ENCODE results near the gene ZNF853. TPM values are rescaled to one million over a fixed set of nuclear protein-coding genes. Genes with fewer than 3 reads are reported as not detected.
"Not testable (repeated sequence)": the region's sequence is repeated elsewhere in the genome, so short reads cannot be mapped to it uniquely, and the experiment has no call there.

ZNF853 gene
- total RNA-seq, 3 donors from 2014 or later (not counting 1 experiment from before 2014, with no cell fraction given), result 6.5 to 12.0 (median 9.7) TPM

- TF ChIP-seq CTCF (IDR thresholded peaks at IDR 0.05), result no peak
- 21% methylated on average over 48 of the region's 51 CpGs for WGBS (ENCODE audit: insufficient coverage)
Observed at GRCh38 chr7:6577369-6578113, 37.9 kb upstream of the ZNF853 start, which contains the start of gene ZDHHC4. Gene ZDHHC4 (plus strand): TSS chr7:6577454. CDS start chr7:6580562, 3,108 bp downstream.

GRCh38 chr7:6578114-6579084 is 37.0 kb upstream of the ZNF853 start:
- Histone ChIP-seq H3K27me3 (ENCODE audit: control insufficient read depth, insufficient read depth, low read length) (no peaks in the 10 kb centered on the region), H3K4me1 (ENCODE audit: control insufficient read depth, insufficient read depth, low read length) (peaks cover 15% of the 10 kb centered on the region), H3K27ac (ENCODE audit: low read length) (peak overlapping the region; percentile 98), H3K4me3 (ENCODE audit: low read length) (no peak overlapping the region), H3K9me3 (ENCODE audit: control insufficient read depth, insufficient read depth, low read length) (no peaks in the 10 kb centered on the region), H3K36me3 (ENCODE audit: control insufficient read depth, insufficient read depth, low read length) (peaks cover 19% of the 10 kb centered on the region)
- H3K4me3 Mint-ChIP-seq, result peak overlapping the region; percentile 90
- DNase-seq (no peak), ATAC-seq (no peak)
- TF ChIP-seq CTCF (IDR thresholded peaks at IDR 0.05), result no peak
- no peaks in the 10 kb centered on the region for H3K9me3 Mint-ChIP-seq
- no peaks in the 10 kb centered on the region for H3K36me3 Mint-ChIP-seq
- H3K27me3 Mint-ChIP-seq (ENCODE audit: low read depth in 2 of 2), result no peaks in the 10 kb centered on the region
- peak overlapping the region; percentile 89 to 97 for H3K27ac Mint-ChIP-seq
- WGBS (ENCODE audit: insufficient coverage), result 97% methylated on average over 18 of the region's 18 CpGs
- peaks cover 11 to 12% of the 10 kb centered on the region in 2 donors for H3K4me1 Mint-ChIP-seq
- intact Hi-C loops (cut with micrococcal nuclease), result no loop called here

More at GRCh38 chr7:6577369-6578113, 37.9 kb upstream of the ZNF853 start, which contains the start of gene ZDHHC4:
- Histone ChIP-seq H3K27me3 (ENCODE audit: control insufficient read depth, insufficient read depth, low read length) (no peaks in the 10 kb centered on the region), H3K4me3 (ENCODE audit: low read length) (peak within 1 kb of the TSS; percentile 92), H3K36me3 (ENCODE audit: control insufficient read depth, insufficient read depth, low read length) (peaks cover 11% of the 10 kb centered on the region), H3K9me3 (ENCODE audit: control insufficient read depth, insufficient read depth, low read length) (no peaks in the 10 kb centered on the region), H3K27ac (ENCODE audit: low read length) (peak within 1 kb of the TSS; percentile 98), H3K4me1 (ENCODE audit: control insufficient read depth, insufficient read depth, low read length) (peaks cover 15% of the 10 kb centered on the region)
- Mint-ChIP-seq H3K27ac (peak within 1 kb of the TSS; percentile 89 to 97), H3K4me1 (peaks cover 11 to 12% of the 10 kb centered on the region in 2 donors), H3K9me3 (no peaks in the 10 kb centered on the region), H3K4me3 (peak within 1 kb of the TSS; percentile 90), H3K36me3 (no peaks in the 10 kb centered on the region), H3K27me3 (ENCODE audit: low read depth in 2 of 2) (peaks cover 3 to 5% of the 10 kb centered on the region in 2 donors)
- intact Hi-C loops (cut with micrococcal nuclease), result loop anchor here (1.0 kb wide), 1 partner anchor 12 kb away; no protein-coding TSS in a partner anchor
- DNase-seq (peak; percentile 86 to 94), ATAC-seq (peak; percentile 92 to 96 (median 96))

GRCh38 chr7:6579446-6579845 is 36.0 kb upstream of the ZNF853 start:
- intact Hi-C loops (cut with micrococcal nuclease), result no loop called here
- 100% methylated on average over 4 of the region's 4 CpGs for WGBS (ENCODE audit: insufficient coverage)
- no peaks in the 10 kb centered on the region for H3K27me3 ChIP-seq (ENCODE audit: control insufficient read depth, insufficient read depth, low read length)
- Mint-ChIP-seq H3K4me3 (peak overlapping the region; percentile 90), H3K27ac (peak overlapping the region; percentile 89 to 97), H3K36me3 (no peaks in the 10 kb centered on the region), H3K9me3 (no peaks in the 10 kb centered on the region), H3K4me1 (peaks cover 11 to 12% of the 10 kb centered on the region in 2 donors), H3K27me3 (ENCODE audit: low read depth in 2 of 2) (no peaks in the 10 kb centered on the region)
- peaks cover 21% of the 10 kb centered on the region for H3K36me3 ChIP-seq (ENCODE audit: control insufficient read depth, insufficient read depth, low read length)
- no peaks in the 10 kb centered on the region for H3K9me3 ChIP-seq (ENCODE audit: control insufficient read depth, insufficient read depth, low read length)
- H3K4me1 ChIP-seq (ENCODE audit: control insufficient read depth, insufficient read depth, low read length), result peaks cover 15% of the 10 kb centered on the region
- H3K4me3 ChIP-seq (ENCODE audit: low read length), result no peak overlapping the region
- ATAC-seq (no peak), DNase-seq (no peak)
- no peak for TF ChIP-seq CTCF (IDR thresholded peaks at IDR 0.05)
- H3K27ac ChIP-seq (ENCODE audit: low read length), result no peak overlapping the region

GRCh38 chr7:6585746-6586432 is 29.5 kb upstream of the ZNF853 start:
- H3K27ac ChIP-seq (ENCODE audit: low read length); DNase-seq; H3K27ac Mint-ChIP-seq; H3K9me3 Mint-ChIP-seq; intact Hi-C loops (cut with micrococcal nuclease); H3K4me3 ChIP-seq (ENCODE audit: low read length); H3K27me3 ChIP-seq (ENCODE audit: control insufficient read depth, insufficient read depth, low read length); H3K9me3 ChIP-seq (ENCODE audit: control insufficient read depth, insufficient read depth, low read length); H3K36me3 Mint-ChIP-seq; ATAC-seq; H3K27me3 Mint-ChIP-seq (ENCODE audit: low read depth in 2 of 2); H3K4me3 Mint-ChIP-seq: not testable (repeated sequence)
- WGBS (ENCODE audit: insufficient coverage), result 96% methylated on average over 8 of the region's 8 CpGs
- H3K4me1 Mint-ChIP-seq, result peaks cover 5 to 14% of the 10 kb centered on the region in 2 donors
- H3K4me1 ChIP-seq (ENCODE audit: control insufficient read depth, insufficient read depth, low read length), result peaks cover 11% of the 10 kb centered on the region
- H3K36me3 ChIP-seq (ENCODE audit: control insufficient read depth, insufficient read depth, low read length), result peaks cover 26% of the 10 kb centered on the region
